Suppressor macrophage treated with lipopolysaccharide for 1 hour (primary cell): Measurements from ENCODE around the gene ICA1.

ENCODE experiments used
- DNase-seq, 3 donors: peaks; one replicate each; pipeline ENCODE4 v3.0.0-alpha.2; 2020 to 2022

The ICA1 gene

GRCh38 chr7:8157296-8157695 is 104.7 kb downstream of the ICA1 start:
- no peak for DNase-seq

GRCh38 chr7:8155836-8156235 is 106.1 kb downstream of the ICA1 start:
- no peak for DNase-seq

- no peak for DNase-seq
Observed at GRCh38 chr7:8154272-8154671, 107.7 kb downstream of the ICA1 start.

GRCh38 chr7:8152489-8153192 is 109.3 kb downstream of the ICA1 start:
- no peak for DNase-seq

- no peak for DNase-seq
Observed at GRCh38 chr7:8151161-8151725, 110.7 kb downstream of the ICA1 start.

GRCh38 chr7:8149222-8149621 is 112.7 kb downstream of the ICA1 start:
- DNase-seq, result peak; percentile 62 to 84 (median 80)

- no peak for DNase-seq
Observed at GRCh38 chr7:8147760-8148463, 114.1 kb downstream of the ICA1 start.

GRCh38 chr7:8146788-8147413 is 115.1 kb downstream of the ICA1 start:
- DNase-seq, result no peak

- DNase-seq, result no peak
Observed at GRCh38 chr7:8146106-8146787, 115.7 kb downstream of the ICA1 start.

- no peak for DNase-seq
Observed at GRCh38 chr7:8144856-8145255, 117.1 kb downstream of the ICA1 start.

- no peak for DNase-seq
Observed at GRCh38 chr7:8143151-8143874, 118.7 kb downstream of the ICA1 start.

GRCh38 chr7:8142477-8142876 is 119.5 kb downstream of the ICA1 start:
- no peak for DNase-seq

GRCh38 chr7:8141070-8141469 is 120.9 kb downstream of the ICA1 start:
- no peak for DNase-seq

- no peak for DNase-seq
Observed at GRCh38 chr7:8136051-8136730, 125.8 kb downstream of the ICA1 start.

GRCh38 chr7:8135417-8135816 is 126.5 kb downstream of the ICA1 start:
- DNase-seq, result no peak

- DNase-seq, result no peak
Observed at GRCh38 chr7:8134089-8134733, 127.8 kb downstream of the ICA1 start.

- no peak for DNase-seq
Observed at GRCh38 chr7:8133188-8133848, 128.6 kb downstream of the ICA1 start.

- DNase-seq, result no peak
Observed at GRCh38 chr7:8131694-8132605, 130.0 kb downstream of the ICA1 start.

GRCh38 chr7:8130663-8131062 is 131.3 kb downstream of the ICA1 start:
- DNase-seq, result no peak

- no peak for DNase-seq
Observed at GRCh38 chr7:8129318-8129659, 132.7 kb downstream of the ICA1 start.
